ENCODE data around the gene HS3ST6.
"Not testable (repeated sequence)": the region's sequence is repeated elsewhere in the genome, so short reads cannot be mapped to it uniquely, and the experiment has no call there.

HS3ST6 gene

GRCh38 chr16:1918351-1919326 is at the start of gene HS3ST6:
Gene HS3ST6, minus strand, starts transcription at chr16:1918415. Its CDS starts 92 bp downstream, at chr16:1918323.
- no peak for DNase-seq

DNA sequence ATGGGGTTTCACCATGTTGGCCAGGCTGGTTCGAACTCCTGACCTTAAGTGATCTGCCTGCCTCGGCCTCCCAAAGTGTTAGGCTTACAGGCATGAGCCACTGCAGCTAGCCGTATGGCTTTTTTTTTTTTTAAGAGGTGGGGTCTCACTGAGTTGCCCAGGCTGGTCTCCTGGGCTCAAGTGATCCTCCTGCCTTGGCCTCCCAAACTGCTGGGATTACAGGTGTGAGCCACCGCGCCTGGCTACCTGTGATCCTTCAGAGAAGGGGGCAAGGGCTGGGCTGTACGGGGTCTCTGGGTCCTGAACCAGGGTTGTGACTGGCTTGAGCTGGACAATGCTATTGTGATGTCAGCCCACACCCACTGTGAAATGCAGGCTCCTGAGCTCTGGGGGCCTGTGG is 48.2 kb upstream of the HS3ST6 start, which contains the start of gene RNF151:
Gene RNF151 (plus strand): TSS at position 397 of the 400 bp plus-strand sequence. CDS start 26 bp downstream, outside the sequence.
- no peak for DNase-seq

- peak in 1 of 2 donors; percentile 27 for DNase-seq
These were observed 47.3 kb upstream of the HS3ST6 start for GRCh38 chr16:1965396-1966001.

DNA sequence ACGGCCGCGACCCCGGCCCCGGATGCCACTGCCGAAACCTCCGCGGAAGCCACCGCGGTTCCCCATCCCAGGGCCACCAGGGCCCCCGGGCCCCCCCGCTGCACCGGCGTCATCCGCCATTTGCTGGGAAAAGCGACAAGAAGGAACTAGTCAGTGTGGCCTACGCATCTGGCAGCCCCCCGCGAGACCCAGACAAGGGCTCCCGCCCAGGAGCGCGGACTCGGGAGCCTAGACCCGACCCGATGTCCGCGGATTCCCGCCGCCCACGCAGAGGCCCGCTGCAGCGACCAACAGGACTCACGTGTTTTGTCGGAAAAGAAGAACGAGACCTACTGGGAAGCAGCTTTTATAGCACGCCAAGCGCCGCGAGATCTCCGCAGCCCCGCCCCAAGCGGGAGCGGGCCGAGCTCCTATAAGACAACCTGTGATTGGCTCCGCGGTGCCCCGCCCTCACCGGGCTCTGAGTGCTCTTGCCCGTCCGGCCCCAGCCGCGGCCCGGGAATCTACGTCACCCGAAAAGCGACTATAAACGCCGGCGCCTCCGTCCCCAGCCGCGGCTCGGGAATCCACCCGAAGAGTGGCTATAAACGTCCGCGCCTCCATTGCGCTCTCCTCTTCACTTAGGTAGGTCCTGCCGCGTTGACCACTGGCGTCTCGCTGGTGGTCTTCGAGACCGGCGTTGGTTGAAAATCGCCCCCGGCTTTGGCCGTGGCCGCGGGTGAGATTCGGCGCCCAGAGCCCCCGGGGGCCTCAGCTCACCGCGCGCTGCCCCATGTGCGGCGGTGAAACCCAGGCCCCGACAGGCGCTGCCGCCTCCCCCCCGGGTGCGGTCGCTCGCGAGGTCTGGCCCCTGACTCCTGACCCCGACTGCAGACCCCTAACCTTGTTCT is 46.5 kb upstream of the HS3ST6 start, which contains the start of gene RPS2:
Gene RPS2 (minus strand): TSS at position 321 of the 890 bp plus-strand sequence. CDS start 201 bp downstream, at position 120.
- peak; percentile 99 to 100 for DNase-seq

GRCh38 chr16:1963806-1964505 is 45.7 kb upstream of the HS3ST6 start:
- peak; percentile 31 to 49 for DNase-seq

DNA sequence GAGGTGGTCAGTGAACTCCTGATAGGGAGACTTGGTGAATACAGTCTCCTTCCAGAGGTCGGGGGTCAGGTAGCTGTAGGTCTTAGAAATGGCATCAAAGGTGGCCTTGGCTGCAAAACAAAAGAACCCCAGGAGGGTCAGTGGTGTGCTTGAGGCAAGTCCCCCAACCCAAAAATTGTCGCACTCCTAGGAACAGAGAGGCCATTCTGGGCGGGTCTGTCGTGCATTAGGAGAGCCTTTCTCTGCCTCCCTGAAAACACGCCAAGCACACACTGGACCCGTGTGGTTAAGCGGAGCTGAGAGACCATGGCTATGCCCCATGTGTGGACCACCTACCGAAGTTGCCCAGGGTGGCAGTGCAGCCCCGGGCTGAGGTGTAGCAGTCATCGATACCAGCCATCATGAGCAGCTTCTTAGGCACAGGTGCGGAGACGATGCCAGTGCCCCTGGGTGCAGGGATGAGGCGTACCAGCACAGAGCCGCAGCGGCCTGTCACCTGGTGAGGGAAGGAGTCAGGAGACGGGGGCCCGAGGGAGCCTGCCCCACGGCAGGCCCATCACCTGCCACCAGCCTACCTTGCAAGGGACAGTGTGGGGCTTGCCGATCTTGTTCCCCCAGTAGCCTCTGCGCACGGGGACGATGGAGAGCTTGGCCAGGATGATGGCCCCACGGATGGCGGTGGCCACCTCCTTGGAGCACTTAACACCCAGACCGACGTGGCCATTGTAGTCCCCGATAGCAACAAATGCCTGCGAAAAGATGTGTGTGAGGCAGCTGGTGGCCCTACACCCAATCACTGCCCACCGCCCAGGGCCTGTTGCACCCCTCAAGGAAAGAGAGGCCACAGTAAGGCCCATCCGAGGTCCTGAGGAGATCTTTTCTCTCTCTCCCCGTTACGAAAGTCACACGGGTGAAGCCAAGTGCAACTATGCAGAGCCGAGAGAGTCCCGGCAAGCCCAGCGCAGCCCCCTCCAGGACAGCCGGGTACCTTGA is 44.2 kb upstream of the HS3ST6 start:
- DNase-seq = not testable (repeated sequence)

- DNase-seq = no peak
These were observed 43.4 kb upstream of the HS3ST6 start for GRCh38 chr16:1961651-1962067.

GRCh38 chr16:1960665-1961630 is 42.7 kb upstream of the HS3ST6 start:
- DNase-seq = peak in 1 of 2 donors; percentile 43

DNA sequence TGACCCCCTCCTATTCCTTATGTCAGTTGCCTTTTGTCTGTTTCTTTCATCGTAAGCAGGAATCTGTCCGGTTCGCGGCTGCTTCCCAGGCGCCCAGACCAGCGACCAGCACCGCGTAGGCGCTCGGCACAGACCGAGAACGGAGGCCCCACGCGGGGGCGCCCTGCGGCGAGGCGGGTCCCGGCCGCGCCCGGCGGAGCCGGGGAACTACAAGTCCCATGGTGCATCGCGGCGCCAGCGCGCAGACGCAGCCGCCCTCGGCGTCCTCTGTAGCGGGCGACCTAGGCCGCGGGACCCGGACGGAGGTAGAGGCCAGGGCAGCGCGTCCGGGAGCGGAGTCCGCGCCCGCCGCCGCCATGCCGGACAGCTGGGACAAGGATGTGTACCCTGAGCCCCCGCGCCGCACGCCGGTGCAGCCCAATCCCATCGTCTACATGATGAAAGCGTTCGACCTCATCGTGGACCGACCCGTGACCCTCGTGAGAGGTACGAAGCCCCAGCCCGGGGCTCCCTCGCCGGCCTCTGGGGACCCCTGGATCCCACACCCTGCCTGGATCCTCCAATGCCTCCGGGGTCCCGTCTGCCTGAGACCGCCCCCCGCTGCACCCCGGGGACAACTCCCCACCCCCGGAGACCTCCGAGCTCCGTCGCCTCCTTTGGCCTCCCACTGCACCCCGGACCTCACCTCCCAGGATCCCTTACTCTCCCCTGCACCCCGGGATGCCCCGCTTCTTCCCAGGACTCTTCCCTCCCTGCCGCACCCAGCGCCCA is 41.2 kb upstream of the HS3ST6 start, which contains the start of gene NDUFB10:
Gene NDUFB10 (plus strand): TSS at position 270 of the 771 bp plus-strand sequence. CDS start 87 bp downstream, at position 357.
- DNase-seq = peak; percentile 89 to 92

DNA sequence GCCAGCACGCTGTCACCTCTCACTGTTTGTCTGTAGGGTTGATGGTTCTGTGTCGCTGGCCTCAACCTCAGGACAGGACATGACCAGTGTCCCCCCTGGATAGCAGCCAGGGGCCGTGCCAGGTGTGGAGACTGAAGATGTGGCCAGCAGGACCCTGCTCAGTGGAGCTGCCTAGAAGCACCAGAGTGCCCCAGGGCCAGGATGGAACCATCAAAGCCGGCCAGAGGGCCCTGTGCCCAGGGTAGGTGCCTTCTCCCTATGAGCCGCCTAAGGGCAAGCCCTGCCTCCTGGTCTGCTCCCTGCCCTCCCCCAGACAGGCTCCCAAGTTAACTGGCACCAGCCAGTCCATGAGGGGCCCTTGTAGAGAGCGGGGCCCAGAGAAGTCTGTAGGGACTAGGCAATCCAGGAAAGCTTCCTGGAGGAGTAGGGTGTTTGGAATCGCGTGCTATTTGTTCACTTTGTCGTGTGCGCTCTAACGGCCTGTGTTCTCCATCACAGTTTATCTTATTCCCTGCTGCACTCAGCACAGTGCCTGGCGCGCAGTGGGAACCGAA is 40.6 kb upstream of the HS3ST6 start:
- DNase-seq = no peak

GRCh38 chr16:1958143-1958491 is 39.9 kb upstream of the HS3ST6 start:
- DNase-seq = not testable (repeated sequence)

- DNase-seq = not testable (repeated sequence)
These were observed 39.4 kb upstream of the HS3ST6 start for GRCh38 chr16:1957434-1958142.

GRCh38 chr16:1953734-1954133 is 35.5 kb upstream of the HS3ST6 start:
- no peak for DNase-seq

- no peak for DNase-seq
These were observed 32.3 kb upstream of the HS3ST6 start for GRCh38 chr16:1950559-1950958.

DNA sequence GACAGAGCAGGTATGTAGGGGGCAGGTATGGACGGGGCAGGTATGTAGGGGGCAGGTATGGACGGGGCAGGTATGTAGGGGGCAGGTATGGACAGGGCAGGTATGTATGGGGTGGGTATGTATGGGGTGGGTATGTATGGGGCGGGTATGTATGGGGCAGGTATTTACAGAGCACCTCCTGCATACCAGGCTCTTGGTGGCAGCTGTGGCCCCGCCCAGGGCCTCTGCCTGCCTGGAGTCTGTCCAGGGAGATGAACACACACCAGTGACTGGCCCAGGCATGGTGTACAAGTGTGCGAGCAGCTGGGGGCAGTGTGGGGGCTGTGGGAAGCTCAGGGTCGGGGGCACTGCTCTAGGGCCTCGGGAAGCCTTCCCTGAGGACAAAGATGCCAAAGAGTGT is 31.8 kb upstream of the HS3ST6 start:
- DNase-seq = no peak

DNA sequence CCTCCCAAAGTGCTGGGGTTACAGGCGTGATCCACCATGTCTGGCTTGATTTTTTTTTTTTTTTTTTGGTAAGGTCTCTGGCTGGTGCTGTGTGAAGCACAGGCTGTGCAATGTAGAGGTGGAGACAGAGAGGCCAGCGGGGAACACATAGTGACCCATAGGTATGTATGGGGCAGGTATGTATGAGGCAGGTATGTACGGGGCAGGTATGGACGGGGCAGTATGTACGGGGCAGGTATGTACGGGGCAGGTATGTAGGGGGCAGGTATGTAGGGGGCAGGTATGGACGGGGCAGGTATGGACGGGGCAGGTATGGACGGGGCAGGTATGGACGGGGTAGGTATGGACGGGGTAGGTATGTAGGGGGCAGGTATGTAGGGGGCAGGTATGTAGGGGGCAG is 31.3 kb upstream of the HS3ST6 start:
- no peak for DNase-seq

DNA sequence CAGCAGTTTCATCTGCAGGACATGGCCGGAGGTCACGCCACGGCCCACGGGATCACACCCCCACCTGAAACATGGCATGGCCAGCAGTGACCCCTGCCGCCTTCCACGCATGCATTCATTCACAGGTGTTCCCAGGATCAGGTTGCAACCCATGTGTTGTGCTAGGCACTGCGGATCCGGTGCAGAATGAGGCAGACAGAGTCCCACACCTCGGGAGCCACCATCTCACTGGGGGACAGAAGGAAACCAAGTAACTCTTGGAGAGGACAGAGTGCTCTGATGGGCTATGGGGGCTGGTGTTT is 29.1 kb upstream of the HS3ST6 start:
- no peak for DNase-seq
